ENCODE data around the gene TEK. TPM values are rescaled to one million over a fixed set of nuclear protein-coding genes. Genes with fewer than 3 reads are reported as not detected.

Gene TEK
- total and polyA plus RNA-seq, 4 experiments from 2014 or later: not detected

- no peaks in the 10 kb centered on the region for H3K27me3 ChIP-seq (ENCODE audit: insufficient read depth, low read length)
- CTCF ChIA-PET (ENCODE audit: partially characterized antibody): no interaction called here
- H3K27me3 Mint-ChIP-seq: no peaks in the 10 kb centered on the region
- H3K36me3 ChIP-seq (ENCODE audit: insufficient read depth, low read length): no peaks in the 10 kb centered on the region
- H3K4me1 ChIP-seq (ENCODE audit: insufficient read depth, low read length): no peaks in the 10 kb centered on the region
- no peak for DNase-seq
- H3K27ac ChIP-seq (ENCODE audit: low read depth, low read length): no peak overlapping the region
- no peak overlapping the region for H3K4me3 ChIP-seq (ENCODE audit: low read length in 2 of 2)
- H3K27ac Mint-ChIP-seq: no peak overlapping the region
- intact Hi-C loops (cut with micrococcal nuclease): no loop called here
- no peaks in the 10 kb centered on the region for H3K9me3 ChIP-seq (ENCODE audit: control insufficient read depth in 1 of 2, low read length in 2 of 2)
- no peaks in the 10 kb centered on the region for H3K9me3 Mint-ChIP-seq
- no peak overlapping the region for H3K4me3 Mint-ChIP-seq
- no peaks in the 10 kb centered on the region for H3K4me1 Mint-ChIP-seq
- H3K36me3 Mint-ChIP-seq: no peaks in the 10 kb centered on the region
- POLR2A ChIA-PET (ENCODE audit: partially characterized antibody): no interaction called here
Observed at GRCh38 chr9:27261517-27262211, 152.6 kb downstream of the TEK start.

GRCh38 chr9:27272103-27272502 lies 163.1 kb downstream of the TEK start:
- H3K4me3 ChIP-seq (ENCODE audit: low read length in 2 of 2): no peak overlapping the region
- Mint-ChIP-seq H3K27me3 (peaks cover 1 to 2% of the 10 kb centered on the region in 2 donors), H3K4me1 (peaks cover 0 to 5% (median 3%) of the 10 kb centered on the region in 4 donors), H3K9me3 (no peaks in the 10 kb centered on the region), H3K36me3 (no peaks in the 10 kb centered on the region), H3K27ac (no peak overlapping the region), H3K4me3 (no peak overlapping the region)
- H3K4me1 ChIP-seq (ENCODE audit: insufficient read depth, low read length): peaks cover 4% of the 10 kb centered on the region
- ChIA-PET CTCF (ENCODE audit: partially characterized antibody) (no interaction called here), POLR2A (ENCODE audit: partially characterized antibody) (no interaction called here)
- H3K27me3 ChIP-seq (ENCODE audit: insufficient read depth, low read length): no peaks in the 10 kb centered on the region
- no peak overlapping the region for H3K27ac ChIP-seq (ENCODE audit: low read depth, low read length)
- H3K36me3 ChIP-seq (ENCODE audit: insufficient read depth, low read length): no peaks in the 10 kb centered on the region
- no peak for DNase-seq
- no peaks in the 10 kb centered on the region for H3K9me3 ChIP-seq (ENCODE audit: control insufficient read depth in 1 of 2, low read length in 2 of 2)
- intact Hi-C loops (cut with micrococcal nuclease): no loop called here

DNA sequence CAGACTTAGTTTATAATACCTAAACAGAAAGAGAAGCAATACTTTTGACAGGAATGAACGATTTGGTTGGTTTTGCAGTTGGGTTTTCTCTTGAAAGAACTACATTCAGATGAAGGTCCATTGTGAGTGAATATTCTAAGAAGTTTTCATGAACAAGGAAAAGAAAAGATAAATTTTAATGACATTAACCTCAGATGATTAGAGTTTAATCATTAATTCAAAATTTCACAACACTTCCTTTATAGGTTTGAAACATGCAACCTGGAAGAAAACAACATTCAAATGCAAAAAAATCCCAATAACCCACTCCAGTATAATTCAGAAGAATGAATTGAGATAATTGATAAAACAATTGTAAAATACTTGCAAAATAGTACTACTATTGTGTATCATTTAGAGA lies 164.2 kb downstream of the TEK start:
- Mint-ChIP-seq H3K9me3 (no peaks in the 10 kb centered on the region), H3K4me3 (no peak overlapping the region), H3K27ac (no peak overlapping the region), H3K27me3 (peaks cover 1 to 2% of the 10 kb centered on the region in 2 donors), H3K4me1 (peaks cover 0 to 5% (median 3%) of the 10 kb centered on the region in 4 donors), H3K36me3 (no peaks in the 10 kb centered on the region)
- Histone ChIP-seq H3K4me3 (ENCODE audit: low read length in 2 of 2) (no peak overlapping the region), H3K27me3 (ENCODE audit: insufficient read depth, low read length) (no peaks in the 10 kb centered on the region), H3K27ac (ENCODE audit: low read depth, low read length) (no peak overlapping the region), H3K4me1 (ENCODE audit: insufficient read depth, low read length) (peaks cover 4% of the 10 kb centered on the region), H3K36me3 (ENCODE audit: insufficient read depth, low read length) (no peaks in the 10 kb centered on the region), H3K9me3 (ENCODE audit: control insufficient read depth in 1 of 2, low read length in 2 of 2) (no peaks in the 10 kb centered on the region)
- CTCF ChIA-PET (ENCODE audit: partially characterized antibody): no interaction called here
- POLR2A ChIA-PET (ENCODE audit: partially characterized antibody): no interaction called here
- intact Hi-C loops (cut with micrococcal nuclease): no loop called here
- DNase-seq: no peak

DNA sequence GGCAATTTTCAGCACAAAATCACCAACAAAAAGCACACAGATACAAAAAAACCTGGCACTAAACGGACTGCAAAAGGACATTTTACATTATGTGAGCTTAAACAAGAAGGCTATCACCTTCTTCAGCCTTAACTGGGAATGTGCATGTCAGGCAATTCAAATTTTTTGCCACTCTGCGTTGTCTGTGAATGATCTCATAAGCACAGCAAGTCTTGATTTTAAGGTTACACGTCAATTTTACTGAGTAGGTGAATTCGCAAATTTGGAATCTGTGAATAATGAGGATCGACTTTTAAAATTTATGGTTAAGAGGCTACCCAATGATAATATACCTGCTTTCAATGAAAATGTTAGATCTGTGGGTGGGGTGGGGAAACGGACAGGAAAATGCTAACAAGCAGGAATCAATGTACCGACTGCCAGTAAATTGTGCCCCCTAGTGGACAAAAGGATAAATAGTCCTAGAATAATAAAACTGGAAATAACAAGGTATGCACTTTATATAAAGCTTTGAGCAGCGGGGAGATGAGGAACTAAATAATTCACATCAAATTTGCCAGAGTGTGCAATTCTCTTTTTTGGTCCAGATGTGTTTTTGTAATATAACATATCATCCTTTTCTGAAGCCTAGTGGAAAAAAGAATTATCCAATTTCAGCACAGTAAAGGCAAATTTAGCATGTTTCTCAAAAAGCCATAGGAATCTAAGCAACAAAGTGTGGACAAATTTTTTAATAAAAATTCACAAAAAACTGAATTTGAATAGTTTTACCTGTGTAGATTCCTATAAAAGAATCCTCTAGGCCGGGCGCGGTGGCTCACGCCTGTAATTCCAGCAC lies 167.4 kb downstream of the TEK start:
- intact Hi-C loops (cut with micrococcal nuclease): no loop called here
- no peaks in the 10 kb centered on the region for H3K9me3 Mint-ChIP-seq
- H3K4me3 Mint-ChIP-seq: peak overlapping the region in 2 of 8 donors; percentile 1 to 52
- no peak overlapping the region for H3K4me3 ChIP-seq (ENCODE audit: low read length in 2 of 2)
- H3K9me3 ChIP-seq (ENCODE audit: control insufficient read depth in 1 of 2, low read length in 2 of 2): no peaks in the 10 kb centered on the region
- no peak overlapping the region for H3K27ac Mint-ChIP-seq
- H3K36me3 ChIP-seq (ENCODE audit: insufficient read depth, low read length): no peaks in the 10 kb centered on the region
- DNase-seq: peak in 4 of 5 donors; percentile 31 to 43 (median 38)
- H3K36me3 Mint-ChIP-seq: no peaks in the 10 kb centered on the region
- H3K27me3 Mint-ChIP-seq: peaks cover 2% of the 10 kb centered on the region in 2 donors
- ChIA-PET POLR2A (ENCODE audit: partially characterized antibody) (no interaction called here), CTCF (ENCODE audit: partially characterized antibody) (interaction anchor here (0.8 to 1.4 kb wide), 2 partner anchors 12 to 56 kb away, joined by 3 to 4 read pairs; no protein-coding TSS in a partner anchor)
- H3K27me3 ChIP-seq (ENCODE audit: insufficient read depth, low read length): no peaks in the 10 kb centered on the region
- H3K4me1 ChIP-seq (ENCODE audit: insufficient read depth, low read length): peaks cover 4% of the 10 kb centered on the region
- H3K27ac ChIP-seq (ENCODE audit: low read depth, low read length): no peak overlapping the region
- H3K4me1 Mint-ChIP-seq: peaks cover 0 to 5% (median 3%) of the 10 kb centered on the region in 4 donors

DNA sequence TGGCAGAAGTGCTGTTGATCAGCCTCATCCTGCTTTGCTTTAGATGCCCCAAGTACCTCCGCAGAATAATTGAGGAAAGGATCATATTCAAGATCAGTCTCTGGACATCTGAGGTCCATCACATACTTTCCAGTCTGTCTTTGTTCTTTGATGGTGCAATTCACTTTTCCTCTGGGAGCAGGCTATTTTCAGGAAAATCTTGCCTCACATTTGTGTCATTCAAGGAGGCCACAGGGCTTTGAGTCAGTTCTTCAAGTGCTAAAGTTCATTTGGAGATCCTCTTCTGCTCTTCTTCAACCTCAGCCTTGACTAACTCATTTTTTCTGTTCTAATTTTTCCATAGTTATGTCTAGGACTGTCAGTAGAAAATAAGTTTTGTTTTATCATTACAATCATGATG lies 169.3 kb downstream of the TEK start:
- H3K4me1 Mint-ChIP-seq: peaks cover 0 to 5% (median 3%) of the 10 kb centered on the region in 4 donors
- H3K27ac Mint-ChIP-seq: no peak overlapping the region
- no peaks in the 10 kb centered on the region for H3K27me3 ChIP-seq (ENCODE audit: insufficient read depth, low read length)
- no peaks in the 10 kb centered on the region for H3K9me3 ChIP-seq (ENCODE audit: control insufficient read depth in 1 of 2, low read length in 2 of 2)
- no peak overlapping the region for H3K4me3 Mint-ChIP-seq
- H3K27me3 Mint-ChIP-seq: peaks cover 4% of the 10 kb centered on the region in 2 donors
- H3K27ac ChIP-seq (ENCODE audit: low read depth, low read length): no peak overlapping the region
- H3K36me3 ChIP-seq (ENCODE audit: insufficient read depth, low read length): no peaks in the 10 kb centered on the region
- CTCF ChIA-PET (ENCODE audit: partially characterized antibody): interaction anchor here (1.2 to 2.3 kb wide), 2 partner anchors 9 to 16 kb away, joined by 3 to 8 read pairs; no protein-coding TSS in a partner anchor
- DNase-seq: no peak
- no peak overlapping the region for H3K4me3 ChIP-seq (ENCODE audit: low read length in 2 of 2)
- H3K36me3 Mint-ChIP-seq: no peaks in the 10 kb centered on the region
- POLR2A ChIA-PET (ENCODE audit: partially characterized antibody): no interaction called here
- intact Hi-C loops (cut with micrococcal nuclease): no loop called here
- H3K4me1 ChIP-seq (ENCODE audit: insufficient read depth, low read length): peaks cover 4% of the 10 kb centered on the region
- H3K9me3 Mint-ChIP-seq: no peaks in the 10 kb centered on the region

DNA sequence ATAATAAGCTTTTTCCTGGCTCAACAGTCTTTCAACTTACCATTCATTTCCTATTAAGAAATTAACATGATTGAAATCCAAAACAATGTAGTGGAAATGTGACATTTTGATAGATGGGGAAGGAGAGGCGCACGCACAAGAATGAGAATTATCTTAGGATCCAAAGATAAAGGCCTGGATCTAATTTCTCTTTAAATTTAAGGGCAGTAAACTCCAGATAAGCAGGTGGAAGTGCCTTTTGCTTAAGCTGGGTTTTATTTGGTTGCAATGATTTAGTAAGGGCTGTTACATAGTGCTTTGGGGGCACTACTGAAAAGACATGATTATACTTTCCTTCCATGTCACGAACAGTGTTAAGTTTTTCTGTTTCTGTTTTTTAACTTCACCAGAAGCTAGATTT lies 170.6 kb downstream of the TEK start:
- DNase-seq: no peak
- Histone ChIP-seq H3K4me1 (ENCODE audit: insufficient read depth, low read length) (peaks cover 4% of the 10 kb centered on the region), H3K4me3 (ENCODE audit: low read length in 2 of 2) (no peak overlapping the region), H3K27ac (ENCODE audit: low read depth, low read length) (no peak overlapping the region), H3K9me3 (ENCODE audit: control insufficient read depth in 1 of 2, low read length in 2 of 2) (no peaks in the 10 kb centered on the region), H3K36me3 (ENCODE audit: insufficient read depth, low read length) (no peaks in the 10 kb centered on the region), H3K27me3 (ENCODE audit: insufficient read depth, low read length) (no peaks in the 10 kb centered on the region)
- H3K4me1 Mint-ChIP-seq: peaks cover 0 to 5% (median 3%) of the 10 kb centered on the region in 4 donors
- H3K27me3 Mint-ChIP-seq: peaks cover 4% of the 10 kb centered on the region in 2 donors
- H3K27ac Mint-ChIP-seq: no peak overlapping the region
- no peaks in the 10 kb centered on the region for H3K36me3 Mint-ChIP-seq
- H3K9me3 Mint-ChIP-seq: no peaks in the 10 kb centered on the region
- CTCF ChIA-PET (ENCODE audit: partially characterized antibody): interaction anchor here (0.9 to 2.3 kb wide), 5 partner anchors 8 to 533 kb away, joined by 3 to 8 read pairs (median 3); no protein-coding TSS in a partner anchor
- H3K4me3 Mint-ChIP-seq: no peak overlapping the region
- intact Hi-C loops (cut with micrococcal nuclease): no loop called here
- POLR2A ChIA-PET (ENCODE audit: partially characterized antibody): no interaction called here
